Heart left ventricle (tissue), 13 donors: Measurements from ENCODE around the gene TSC2.
"Not testable (repeated sequence)": the region's sequence is repeated elsewhere in the genome, so short reads cannot be mapped to it uniquely, and the experiment has no call there.

Source experiments
- POLR2A ChIP-seq, 2 donors: fragments of 450-650 bp; IDR thresholded peaks; one replicate each; pipeline ENCODE4 v1.6.1; 2017; ENCODE audit warnings: antibody characterized with exemption in 2 of 2, mild to moderate bottlenecking in 2 of 2, moderate library complexity in 2 of 2
- TF ChIP-seq, protein P1 (sequence below), 12 donors: fragments of 200-600 bp; sonication (generic) in 4 of 12; IDR thresholded peaks; one replicate each; pipeline versions ENCODE4 v1.5.0 to v1.8.0; 2018 to 2022; ENCODE audit warnings: antibody characterized with exemption in 12 of 12, mild to moderate bottlenecking in 5 of 12
- donor health status: ischemic (EF 13 %, LVEDD 7.1; RV severe dilation, severe dysfunction).
- donor health status: DM: no; HTN: yes; CAD: no.
- donor health status: DM: no; HTN: no; CAD: no.
- donor health status: ischemic (EF 25% LVEDD 6.9; RV normal size, moderate dysfunction).
- donor health status: ischemic (EF 25% LVEDD 5.7; RV mildly dilated, moderate dysfunction).
- donor health status: ischemic (EF 35%, LVEDD 5.7; RV mildly dilated, moderate dysfunction).
- donor health status: nonischemic (EF 11% LVEDD 7.7; RV severe dilation, severe dysfunction).
- donor health status: DM: yes; HTN: yes; CAD: no.
- donor health status: PGD.
- donor health status: ischemic (EF 29% LVEDD 5.4; RV normal size, mild dysfunction).
- donor health status: nonischemic (EF 23%, LVEDD 6.1; RV moderate dilation, normal function).

DNA sequence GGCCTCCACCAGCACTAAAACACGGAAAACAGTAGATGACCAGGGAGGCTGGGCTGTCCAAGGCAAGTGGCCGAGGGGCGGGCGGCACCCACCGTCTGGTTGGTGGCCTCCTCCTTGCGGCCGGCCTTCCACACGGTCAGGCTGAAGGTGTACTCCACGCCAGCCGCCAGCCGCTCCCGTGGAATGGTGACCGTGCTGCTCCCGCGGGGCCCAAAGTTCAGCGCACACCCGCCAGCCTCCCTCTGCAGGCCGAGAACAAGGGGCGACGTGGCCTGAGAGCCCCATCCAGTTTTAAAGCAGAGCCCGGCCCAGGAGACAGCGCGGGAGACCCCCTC lies 60.0 kb downstream of the TSC2 start:
- not testable (repeated sequence) for TF ChIP-seq POLR2A (IDR thresholded peaks at IDR 0.05)
- TF ChIP-seq, protein P1, sequence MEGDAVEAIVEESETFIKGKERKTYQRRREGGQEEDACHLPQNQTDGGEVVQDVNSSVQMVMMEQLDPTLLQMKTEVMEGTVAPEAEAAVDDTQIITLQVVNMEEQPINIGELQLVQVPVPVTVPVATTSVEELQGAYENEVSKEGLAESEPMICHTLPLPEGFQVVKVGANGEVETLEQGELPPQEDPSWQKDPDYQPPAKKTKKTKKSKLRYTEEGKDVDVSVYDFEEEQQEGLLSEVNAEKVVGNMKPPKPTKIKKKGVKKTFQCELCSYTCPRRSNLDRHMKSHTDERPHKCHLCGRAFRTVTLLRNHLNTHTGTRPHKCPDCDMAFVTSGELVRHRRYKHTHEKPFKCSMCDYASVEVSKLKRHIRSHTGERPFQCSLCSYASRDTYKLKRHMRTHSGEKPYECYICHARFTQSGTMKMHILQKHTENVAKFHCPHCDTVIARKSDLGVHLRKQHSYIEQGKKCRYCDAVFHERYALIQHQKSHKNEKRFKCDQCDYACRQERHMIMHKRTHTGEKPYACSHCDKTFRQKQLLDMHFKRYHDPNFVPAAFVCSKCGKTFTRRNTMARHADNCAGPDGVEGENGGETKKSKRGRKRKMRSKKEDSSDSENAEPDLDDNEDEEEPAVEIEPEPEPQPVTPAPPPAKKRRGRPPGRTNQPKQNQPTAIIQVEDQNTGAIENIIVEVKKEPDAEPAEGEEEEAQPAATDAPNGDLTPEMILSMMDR (IDR thresholded peaks at IDR 0.05), result not testable (repeated sequence)
